BLaER1 treated with 17β-estradiol and CSF1 and Interleukin-3, amounts not matched to agents 10 nM and 100 nM (cell line): Measurements from ENCODE around the gene ADK.

ENCODE experiments used
- H3K27ac ChIP-seq, 11 experiments: shearing (Covaris generic); formaldehyde crosslinking; 2 replicates each; pipeline ENCODE4 v1.8.1; 2022
- H3K27me3 ChIP-seq, 11 experiments: shearing (Covaris generic); formaldehyde crosslinking; 2 replicates each; pipeline ENCODE4 v1.8.1; 2022
- H3K36me3 ChIP-seq, 11 experiments: shearing (Covaris generic); formaldehyde crosslinking; 2 replicates each; pipeline ENCODE4 v1.8.1; 2022
- H3K4me1 ChIP-seq, 10 experiments: shearing (Covaris generic); formaldehyde crosslinking; 2 replicates each; pipeline ENCODE4 v1.8.1; 2022
- H3K4me2 ChIP-seq, 11 experiments: shearing (Covaris generic); formaldehyde crosslinking; 2 replicates each; pipeline ENCODE4 v1.8.1; 2022
- H3K4me3 ChIP-seq, 10 experiments: shearing (Covaris generic); formaldehyde crosslinking; 2 replicates each; pipeline ENCODE4 v1.8.1; 2022
- H3K9ac ChIP-seq, 11 experiments: shearing (Covaris generic); formaldehyde crosslinking; 2 replicates each; pipeline ENCODE4 v1.8.1; 2022
- H3K9me3 ChIP-seq, 11 experiments: shearing (Covaris generic); formaldehyde crosslinking; replicated peaks in 1 of 11; 2 replicates each; pipeline ENCODE4 v1.8.1; 2022
- H4K20me1 ChIP-seq, 11 experiments: shearing (Covaris generic); formaldehyde crosslinking; 2 replicates each; pipeline ENCODE4 v1.8.1; 2022
- Cebpa-rat ChIP-seq, 11 experiments: shearing (Covaris generic); IDR thresholded peaks; 2 replicates each; pipeline ENCODE4 v1.8.1; 2022

Gene ADK

DNA sequence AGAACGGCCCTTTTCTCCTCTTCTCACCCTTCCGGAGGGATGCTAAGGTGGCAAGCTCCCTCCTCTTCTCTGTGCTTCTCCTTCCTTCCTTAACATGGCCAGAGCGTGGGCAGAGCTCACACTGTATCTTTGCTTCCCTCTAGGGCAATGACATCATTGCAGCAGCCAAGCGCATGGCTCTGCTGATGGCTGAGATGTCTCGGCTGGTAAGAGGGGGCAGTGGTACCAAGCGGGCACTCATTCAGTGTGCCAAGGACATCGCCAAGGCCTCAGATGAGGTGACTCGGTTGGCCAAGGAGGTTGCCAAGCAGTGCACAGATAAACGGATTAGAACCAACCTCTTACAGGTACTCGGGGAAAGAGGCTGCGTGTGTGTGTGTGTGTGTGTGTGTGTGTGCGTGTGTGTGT lies 37.0 kb upstream of the ADK start:
- TF ChIP-seq Cebpa-rat (IDR thresholded peaks at IDR 0.05) = no peak
- Histone ChIP-seq H3K27ac (no peak overlapping the region), H3K4me1 (peaks cover 0 to 12% (median 0%) of the 10 kb centered on the region in 10 experiments; a peak in 6 of 20 replicates), H3K4me3 (no peak overlapping the region), H4K20me1 (peaks cover 0 to 63% (median 25%) of the 10 kb centered on the region in 11 experiments; a peak in 17 of 22 replicates), H3K36me3 (peaks cover 99 to 100% (median 100%) of the 10 kb centered on the region in 11 experiments), H3K9ac (no peak overlapping the region), H3K4me2 (no peak overlapping the region), H3K27me3 (no peaks in the 10 kb centered on the region), H3K9me3 (no peaks in the 10 kb centered on the region)

DNA sequence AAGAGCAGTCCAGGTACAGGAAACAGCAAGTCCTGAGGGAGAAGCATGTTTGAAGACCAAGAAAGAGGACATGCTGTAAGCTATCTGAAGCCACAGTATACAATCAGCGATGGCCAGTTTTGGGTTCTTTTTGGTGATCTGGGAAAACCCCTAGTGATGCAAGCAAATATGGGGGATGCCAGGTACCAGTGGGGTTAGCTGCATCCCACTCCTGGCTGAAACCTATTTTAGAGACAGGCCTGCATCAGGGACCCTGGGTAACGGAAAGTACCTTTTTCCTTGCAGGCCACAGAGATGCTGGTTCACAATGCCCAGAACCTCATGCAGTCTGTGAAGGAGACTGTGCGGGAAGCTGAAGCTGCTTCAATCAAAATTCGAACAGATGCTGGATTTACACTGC lies 33.3 kb upstream of the ADK start:
- no peaks in the 10 kb centered on the region for H3K9me3 ChIP-seq
- peaks cover 3 to 46% (median 19%) of the 10 kb centered on the region in 11 experiments; a peak in 16 of 22 replicates for H4K20me1 ChIP-seq
- H3K36me3 ChIP-seq = peaks cover 99 to 100% (median 100%) of the 10 kb centered on the region in 11 experiments
- no peak for TF ChIP-seq Cebpa-rat (IDR thresholded peaks at IDR 0.05)
- H3K4me2 ChIP-seq = no peak overlapping the region
- no peak overlapping the region for H3K4me3 ChIP-seq
- H3K27ac ChIP-seq = 0 out of 22 replicates have a peak overlapping the region, but pooled peaks of 1 of the 11 experiments have one; percentile 28
- H3K4me1 ChIP-seq = peaks cover 0 to 28% (median 1%) of the 10 kb centered on the region in 10 experiments; a peak in 7 of 20 replicates
- no peak overlapping the region; a peak in 1 of 22 replicates for H3K9ac ChIP-seq
- H3K27me3 ChIP-seq = no peaks in the 10 kb centered on the region

DNA sequence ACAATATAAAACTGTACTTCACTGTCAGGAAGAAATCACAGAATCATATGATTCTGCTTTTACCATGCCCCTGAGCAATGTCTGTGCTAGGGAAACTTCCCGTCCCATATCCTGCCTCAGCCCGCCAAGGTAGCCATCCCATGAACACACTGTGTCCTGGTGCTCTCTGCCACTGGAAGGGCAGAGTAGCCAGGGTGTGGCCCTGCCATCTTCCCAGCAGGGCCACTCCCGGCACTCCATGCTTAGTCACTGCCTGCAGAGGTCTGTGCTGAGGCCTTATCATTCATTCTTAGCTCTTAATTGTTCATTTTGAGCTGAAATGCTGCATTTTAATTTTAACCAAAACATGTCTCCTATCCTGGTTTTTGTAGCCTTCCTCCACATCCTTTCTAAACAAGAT lies 32.2 kb upstream of the ADK start:
- Histone ChIP-seq H3K9me3 (no peaks in the 10 kb centered on the region), H3K4me3 (no peak overlapping the region), H4K20me1 (peaks cover 6 to 39% (median 19%) of the 10 kb centered on the region in 11 experiments; a peak in 16 of 22 replicates), H3K27ac (peak overlapping the region in 2 of 11 experiments; percentile 28 to 45; a peak in 3 of 22 replicates), H3K9ac (no peak overlapping the region), H3K36me3 (peaks cover 99 to 100% (median 100%) of the 10 kb centered on the region in 11 experiments), H3K4me1 (peaks cover 0 to 38% (median 7%) of the 10 kb centered on the region in 10 experiments; a peak in 11 of 20 replicates), H3K27me3 (no peaks in the 10 kb centered on the region), H3K4me2 (no peak overlapping the region)
- no peak for TF ChIP-seq Cebpa-rat (IDR thresholded peaks at IDR 0.05)

DNA sequence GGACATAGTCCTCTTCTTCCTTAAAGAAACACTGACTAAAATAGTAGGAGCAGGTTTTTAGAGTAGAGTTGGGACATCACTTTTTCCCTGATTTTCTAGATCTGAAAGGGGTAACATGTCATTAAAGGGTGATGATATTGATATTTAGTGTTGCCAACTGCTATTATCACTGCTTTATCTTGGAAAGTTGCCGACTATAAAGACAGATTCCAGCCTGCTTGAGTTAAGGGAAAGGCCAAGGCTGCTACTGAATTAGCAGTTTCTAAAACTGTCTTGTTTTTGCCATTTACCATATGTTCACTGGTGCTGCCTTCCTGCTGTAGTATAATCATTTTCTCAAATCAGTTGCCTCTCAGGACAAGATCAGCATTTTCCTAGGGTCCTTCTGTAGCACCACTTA lies 30.1 kb upstream of the ADK start:
- no peaks in the 10 kb centered on the region for H3K27me3 ChIP-seq
- peaks cover 99 to 100% (median 100%) of the 10 kb centered on the region in 11 experiments for H3K36me3 ChIP-seq
- H3K4me1 ChIP-seq = peaks cover 0 to 43% (median 7%) of the 10 kb centered on the region in 10 experiments; a peak in 10 of 20 replicates
- H3K4me2 ChIP-seq = no peak overlapping the region
- peaks cover 6 to 33% (median 19%) of the 10 kb centered on the region in 11 experiments; a peak in 14 of 22 replicates for H4K20me1 ChIP-seq
- H3K9me3 ChIP-seq = no peaks in the 10 kb centered on the region
- no peak for TF ChIP-seq Cebpa-rat (IDR thresholded peaks at IDR 0.05)
- no peak overlapping the region for H3K27ac ChIP-seq
- no peak overlapping the region for H3K9ac ChIP-seq
- no peak overlapping the region for H3K4me3 ChIP-seq

DNA sequence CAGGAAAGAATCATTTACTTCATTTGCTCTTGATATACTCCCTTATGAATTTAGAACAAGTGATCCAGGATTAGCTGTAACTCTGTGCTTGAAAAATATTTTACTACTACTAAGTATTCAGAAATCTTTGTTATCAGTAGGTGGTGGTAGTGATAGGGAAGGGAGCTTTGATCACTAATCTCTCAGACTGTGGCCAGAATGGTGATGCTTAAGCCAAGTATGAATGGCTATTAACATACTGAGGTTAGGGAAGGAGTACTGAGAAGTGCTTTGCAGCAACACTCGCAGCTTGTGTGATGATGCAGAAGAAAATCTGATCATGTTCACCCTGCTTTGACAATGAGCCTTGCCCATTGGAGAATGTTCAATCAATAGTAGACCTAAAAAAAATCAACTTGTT lies 29.7 kb upstream of the ADK start:
- no peak for TF ChIP-seq Cebpa-rat (IDR thresholded peaks at IDR 0.05)
- H3K4me3 ChIP-seq = no peak overlapping the region
- H3K27me3 ChIP-seq = no peaks in the 10 kb centered on the region

DNA sequence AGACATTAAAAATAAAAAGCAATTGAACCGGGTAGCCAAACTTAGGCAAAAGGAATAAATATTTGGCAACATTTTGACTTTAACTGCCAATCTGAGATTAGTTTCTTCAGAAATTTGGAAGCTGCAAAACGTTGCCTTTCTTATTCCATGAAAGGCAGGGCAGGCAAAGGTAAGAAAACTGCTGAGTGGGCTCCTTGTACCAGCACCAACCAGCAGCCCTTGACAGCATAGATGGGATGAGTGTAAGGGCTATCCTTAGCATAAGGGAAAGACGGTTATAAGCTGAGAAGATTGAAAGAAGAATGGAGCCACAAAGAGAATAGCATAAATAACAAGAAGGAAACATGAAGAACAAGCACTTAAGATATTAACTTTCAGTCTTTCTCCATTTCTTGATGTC lies 29.0 kb upstream of the ADK start:
- H3K9ac ChIP-seq = no peak overlapping the region
- no peak for TF ChIP-seq Cebpa-rat (IDR thresholded peaks at IDR 0.05)
- H3K36me3 ChIP-seq = peaks cover 99 to 100% (median 100%) of the 10 kb centered on the region in 11 experiments

More for the DNA sequence above, 29.7 kb upstream of the ADK start:
- H4K20me1 ChIP-seq = peaks cover 6 to 33% (median 19%) of the 10 kb centered on the region in 11 experiments; a peak in 14 of 22 replicates
- peaks cover 0 to 43% (median 7%) of the 10 kb centered on the region in 10 experiments; a peak in 10 of 20 replicates for H3K4me1 ChIP-seq
- no peak overlapping the region for H3K27ac ChIP-seq
- peaks cover 99 to 100% (median 100%) of the 10 kb centered on the region in 11 experiments for H3K36me3 ChIP-seq
- H3K9ac ChIP-seq = no peak overlapping the region
- no peak overlapping the region for H3K4me2 ChIP-seq
- no peaks in the 10 kb centered on the region for H3K9me3 ChIP-seq

DNA sequence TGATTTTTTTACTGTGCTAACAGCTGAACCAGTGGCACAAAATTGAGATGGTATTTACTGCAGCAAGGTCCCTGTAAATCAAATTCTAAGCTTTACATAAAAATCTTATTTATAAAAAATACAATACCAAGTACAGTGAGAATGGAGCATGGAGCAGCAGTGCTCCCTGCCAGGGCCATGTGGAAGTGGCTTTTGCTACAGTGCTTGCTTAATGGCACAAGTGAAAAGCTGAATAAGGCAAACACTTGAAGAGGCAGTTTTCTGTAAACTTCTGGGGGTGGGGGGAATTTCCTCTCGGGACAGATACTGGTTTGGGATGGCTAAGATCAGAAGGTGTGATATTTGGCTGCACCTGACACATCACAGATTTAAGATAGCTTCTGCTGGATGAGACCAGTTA lies 27.9 kb upstream of the ADK start:
- Histone ChIP-seq H3K4me1 (peaks cover 0 to 43% (median 7%) of the 10 kb centered on the region in 10 experiments; a peak in 10 of 20 replicates), H3K9me3 (no peaks in the 10 kb centered on the region), H3K27ac (peak overlapping the region in 2 of 11 experiments; percentile 1 to 36; a peak in 1 of 22 replicates), H3K4me3 (no peak overlapping the region), H3K27me3 (no peaks in the 10 kb centered on the region), H3K36me3 (peaks cover 99 to 100% (median 100%) of the 10 kb centered on the region in 11 experiments), H4K20me1 (peaks cover 0 to 22% (median 9%) of the 10 kb centered on the region in 11 experiments; a peak in 14 of 22 replicates), H3K9ac (peak overlapping the region in 1 of 11 experiments; percentile 16; a peak in 1 of 22 replicates), H3K4me2 (peak overlapping the region in 2 of 11 experiments; percentile 38 to 67; a peak in 3 of 22 replicates)
- TF ChIP-seq Cebpa-rat (IDR thresholded peaks at IDR 0.05) = no peak

More for the DNA sequence above, 29.0 kb upstream of the ADK start:
- H3K27me3 ChIP-seq = no peaks in the 10 kb centered on the region
- peaks cover 0 to 43% (median 7%) of the 10 kb centered on the region in 10 experiments; a peak in 10 of 20 replicates for H3K4me1 ChIP-seq
- no peaks in the 10 kb centered on the region for H3K9me3 ChIP-seq
- peaks cover 6 to 28% (median 18%) of the 10 kb centered on the region in 11 experiments; a peak in 14 of 22 replicates for H4K20me1 ChIP-seq
- no peak overlapping the region for H3K4me3 ChIP-seq
- H3K4me2 ChIP-seq = peak overlapping the region in 2 of 11 experiments; percentile 11 to 67; a peak in 3 of 22 replicates
- 0 out of 22 replicates have a peak overlapping the region, but pooled peaks of 1 of the 11 experiments have one; percentile 36 for H3K27ac ChIP-seq

DNA sequence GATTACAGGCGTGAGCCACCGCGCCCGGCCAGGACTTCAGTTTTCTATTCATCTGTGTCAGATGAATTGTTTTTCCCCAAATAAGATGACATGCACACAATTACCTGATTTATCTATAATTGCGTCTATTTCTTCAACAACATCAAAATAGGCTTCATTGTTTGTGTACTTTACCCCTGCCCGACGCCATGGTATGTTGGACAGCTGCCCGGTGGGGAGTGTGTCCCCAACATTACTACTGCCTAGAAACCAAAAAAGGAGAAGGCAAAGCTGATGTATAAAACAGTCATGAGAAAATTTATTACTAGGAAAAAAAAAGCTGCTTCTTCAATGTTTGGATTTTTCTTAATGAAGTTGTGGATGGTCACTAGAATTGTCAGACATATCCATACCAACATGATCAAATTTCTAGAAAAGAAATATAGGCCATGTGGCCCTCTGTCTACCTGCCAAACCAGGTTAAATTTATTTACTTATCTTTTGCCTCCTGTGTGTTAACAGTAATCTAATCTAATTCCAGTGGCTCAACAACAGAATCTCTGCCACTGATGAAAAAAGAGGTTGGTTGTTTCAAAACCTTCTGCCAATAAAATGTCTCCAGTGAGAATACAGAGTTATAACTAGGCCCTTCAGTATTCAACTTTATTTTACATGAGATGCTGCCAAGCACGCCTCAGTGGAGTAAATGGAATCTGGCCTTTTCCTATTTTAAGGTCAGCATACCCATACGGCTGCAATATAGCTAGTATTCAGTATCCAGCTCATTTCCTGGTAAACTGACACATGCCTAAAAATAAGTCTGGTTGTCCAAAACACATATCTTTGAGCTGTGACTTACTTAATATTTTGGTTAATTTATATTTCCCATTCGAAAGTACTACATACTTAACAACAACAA lies 16.8 kb upstream of the ADK start:
- Histone ChIP-seq H3K9me3 (no peaks in the 10 kb centered on the region), H3K36me3 (peaks cover 92 to 100% (median 98%) of the 10 kb centered on the region in 11 experiments), H3K4me3 (no peak overlapping the region), H3K27me3 (no peaks in the 10 kb centered on the region), H4K20me1 (peaks cover 0 to 28% (median 9%) of the 10 kb centered on the region in 11 experiments; a peak in 12 of 22 replicates), H3K27ac (no peak overlapping the region), H3K9ac (no peak overlapping the region), H3K4me1 (no peaks in the 10 kb centered on the region), H3K4me2 (no peak overlapping the region)
- TF ChIP-seq Cebpa-rat (IDR thresholded peaks at IDR 0.05) = no peak

DNA sequence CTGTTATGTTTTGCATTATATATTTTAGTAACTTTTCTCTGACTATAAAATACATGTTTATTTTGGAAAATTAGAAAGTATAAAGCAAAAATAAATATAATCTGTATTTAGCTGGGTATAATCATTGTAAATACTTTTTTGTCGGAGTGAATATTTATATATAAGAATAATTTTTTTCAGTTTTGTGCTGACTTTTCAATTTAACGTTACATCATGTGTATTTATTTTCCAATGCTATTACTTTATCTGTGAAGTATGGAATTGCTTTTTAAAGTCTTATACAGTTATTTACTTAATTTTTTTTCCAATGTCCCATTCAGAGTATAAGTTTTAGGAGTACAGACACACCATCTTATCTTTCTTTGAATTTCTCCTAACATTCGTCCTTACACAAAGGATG lies 15.6 kb upstream of the ADK start:
- H3K27ac ChIP-seq = no peak overlapping the region
- H3K9ac ChIP-seq = no peak overlapping the region
- peaks cover 6 to 39% (median 20%) of the 10 kb centered on the region in 11 experiments; a peak in 17 of 22 replicates for H4K20me1 ChIP-seq
- H3K4me3 ChIP-seq = no peak overlapping the region
- H3K4me1 ChIP-seq = no peaks in the 10 kb centered on the region; a peak in 1 of 20 replicates
- no peak for TF ChIP-seq Cebpa-rat (IDR thresholded peaks at IDR 0.05)
- H3K9me3 ChIP-seq = no peaks in the 10 kb centered on the region
- H3K27me3 ChIP-seq = no peaks in the 10 kb centered on the region
- peaks cover 88 to 100% (median 96%) of the 10 kb centered on the region in 11 experiments for H3K36me3 ChIP-seq
- no peak overlapping the region for H3K4me2 ChIP-seq
